WTC11 (cell line): Measurements from ENCODE around the gene IMMT.

Experiments used
- ATF3 ChIP-seq: sonication (generic); formaldehyde crosslinking; conservative IDR thresholded peaks from 2 replicates; pipeline ENCODE4 v1.8.1; 2022; ENCODE audit warnings: mild to moderate bottlenecking, missing genetic modification reagents
- MLX ChIP-seq: sonication (generic); formaldehyde crosslinking; IDR thresholded peaks from 2 replicates; pipeline ENCODE4 v1.8.1; 2023; ENCODE audit warnings: mild to moderate bottlenecking, missing genetic modification reagents, moderate library complexity
- SP1 ChIP-seq: sonication (generic); formaldehyde crosslinking; conservative IDR thresholded peaks from 2 replicates; pipeline ENCODE4 v1.8.1; 2022; ENCODE audit warnings: missing genetic modification reagents
- USF2 ChIP-seq: sonication (generic); formaldehyde crosslinking; IDR thresholded peaks from 2 replicates; pipeline ENCODE4 v1.8.1; 2023; ENCODE audit warnings: mild to moderate bottlenecking, missing genetic modification reagents, moderate library complexity
- ZNF263 ChIP-seq: sonication (generic); formaldehyde crosslinking; IDR thresholded peaks from 2 replicates; pipeline ENCODE4 v1.8.1; 2022; ENCODE audit warnings: low read depth, mild to moderate bottlenecking, moderate library complexity, missing genetic modification reagents
- ZNF416 ChIP-seq: fragments of 250-450 bp; sonication (Bioruptor Pico); IDR thresholded peaks from 2 replicates; pipeline ENCODE4 v1.9.0; 2021; ENCODE audit warnings: mild to moderate bottlenecking, inconsistent platforms

GRCh38 chr2:86233436-86233835 lies 38.2 kb upstream of the IMMT start:
- TF ChIP-seq SP1 (no peak), MLX (no peak), ZNF416 (CRISPR knock-in tag) (no peak), ZNF263 (CRISPR knock-in tag) (no peak), USF2 (CRISPR knock-in tag) (no peak), ATF3 (CRISPR knock-in tag) (no peak)
